H1 (cell line): ENCODE results near the gene MIEF2. TPM values are rescaled to one million over a fixed set of nuclear protein-coding genes. Genes with fewer than 3 reads are reported as not detected.

Experiments
- CTCF ChIA-PET: fragments of 300-600 bp; sonication (Branson Sonifier 250); formaldehyde crosslinking; loops from one replicate; lab custom pipeline; 2021; ENCODE audit not compliant: partially characterized antibody; lab: Charles Lee
- POLR2A ChIA-PET: fragments of 300-600 bp; sonication (Branson Sonifier 250); formaldehyde crosslinking; loops from one replicate; lab custom pipeline; 2021; ENCODE audit warnings: inconsistent platforms; ENCODE audit not compliant: partially characterized antibody; lab: Charles Lee
- DNase-seq, 2 experiments: peaks; one replicate each; pipeline versions ENCODE4 v3.0.0 to v3.0.0-alpha.2; 2010 to 2022; ENCODE audit warnings: low spot score in 2 of 2, low read depth in 1 of 2, mixed read lengths in 1 of 2
- FAIRE-seq: peaks from 2 replicates; lab custom pipeline; 2011; peaks lifted over from hg19 to GRCh38; lab: Jason Lieb, UNC
- H2AFZ ChIP-seq: 2 replicates; pipeline ENCODE4 v1.8.1; 2012; ENCODE audit warnings: low read length, inconsistent platforms
- H2AK5ac ChIP-seq: 2 replicates; pipeline ENCODE4 v1.6.1; 2013; ENCODE audit warnings: low read depth, low read length
- H2BK120ac ChIP-seq: replicated peaks from 2 replicates; pipeline ENCODE3; 2013; ENCODE audit warnings: low read depth, low read length, inconsistent platforms
- H2BK12ac ChIP-seq: 2 replicates; pipeline ENCODE4 v1.6.1; 2013; ENCODE audit warnings: low read depth, low read length
- H2BK15ac ChIP-seq: 2 replicates; pipeline ENCODE4 v1.6.1; 2013; ENCODE audit warnings: low read length
- H2BK20ac ChIP-seq: 2 replicates; pipeline ENCODE4 v1.6.1; 2013; ENCODE audit warnings: low read length
- H2BK5ac ChIP-seq: 2 replicates; pipeline ENCODE4 v1.6.1; 2013; ENCODE audit warnings: low read depth, low read length
- H3K14ac ChIP-seq: 2 replicates; pipeline ENCODE4 v1.6.1; 2013; ENCODE audit warnings: inconsistent platforms; ENCODE audit not compliant: insufficient read length
- H3K18ac ChIP-seq: 2 replicates; pipeline ENCODE4 v1.6.1; 2013; ENCODE audit warnings: low read length; ENCODE audit errors: extremely low read depth
- H3K23ac ChIP-seq: 2 replicates; pipeline ENCODE4 v1.6.1; 2013; ENCODE audit warnings: inconsistent platforms; ENCODE audit not compliant: insufficient read length
- H3K23me2 ChIP-seq: 2 replicates; pipeline ENCODE4 v1.6.1; 2013; ENCODE audit warnings: low read depth, low read length
- H3K27ac ChIP-seq: 2 replicates; pipeline ENCODE4 v1.6.1; 2011; ENCODE audit warnings: low read depth, low read length, inconsistent platforms
- H3K27me3 ChIP-seq, 4 experiments: replicated peaks in 1 of 4; 1 replicate in 1 of 4; 2 replicates in 3 of 4; pipeline versions ENCODE4 v1.6.1 to v1.8.1; 2011 to 2013; ENCODE audit warnings: low read length in 3 of 4, mild to moderate bottlenecking in 3 of 4, inconsistent platforms in 2 of 4, mixed read lengths in 2 of 4, moderate library complexity in 1 of 4; ENCODE audit not compliant: control insufficient read depth in 3 of 4, insufficient read depth in 3 of 4; ENCODE audit errors: extremely low read depth in 1 of 4
- H3K36me3 ChIP-seq, 4 experiments: 2 replicates each; pipeline versions ENCODE4 v1.6.1 to v1.8.1; 2011 to 2013; ENCODE audit warnings: mild to moderate bottlenecking in 4 of 4, low read length in 3 of 4, moderate library complexity in 2 of 4, control low read depth in 1 of 4, inconsistent platforms in 1 of 4; ENCODE audit not compliant: insufficient read depth in 4 of 4, control insufficient read depth in 2 of 4
- H3K4ac ChIP-seq: replicated peaks from 2 replicates; pipeline ENCODE3; 2013; ENCODE audit warnings: low read length, low read depth, mixed read lengths, inconsistent platforms; ENCODE audit not compliant: insufficient read length
- H3K4me1 ChIP-seq, 4 experiments: replicated peaks in 1 of 4; 1 replicate in 1 of 4; 2 replicates in 3 of 4; pipeline versions ENCODE4 v1.6.1 to v1.8.1; 2011 to 2013; ENCODE audit warnings: low read length in 3 of 4, inconsistent platforms in 2 of 4, mixed read lengths in 1 of 4; ENCODE audit not compliant: insufficient read depth in 4 of 4, control insufficient read depth in 3 of 4
- H3K4me2 ChIP-seq, 2 experiments: 2 replicates each; pipeline versions ENCODE4 v1.6.1 to v1.8.1; 2011 to 2013; ENCODE audit warnings: low read depth in 2 of 2, low read length in 2 of 2, control low read depth in 1 of 2, inconsistent platforms in 1 of 2, mild to moderate bottlenecking in 1 of 2; ENCODE audit not compliant: insufficient read depth in 1 of 2
- H3K4me3 ChIP-seq, 4 experiments: fragments of 200-600, 300-600 bp in 1 of 4; sonication (generic), shearing (Covaris generic), sonication (Bioruptor Twin) in 1 of 4; 2 replicates each; pipeline versions ENCODE4 v1.5.1 to v1.8.1; 2011 to 2016; ENCODE audit warnings: low read length in 4 of 4, low read depth in 3 of 4, control low read depth in 2 of 4, inconsistent platforms in 2 of 4, mild to moderate bottlenecking in 2 of 4, mixed read lengths in 1 of 4, moderate library complexity in 1 of 4; ENCODE audit not compliant: insufficient read depth in 2 of 4; ENCODE audit errors: extremely low read depth in 1 of 4
- H3K56ac ChIP-seq: replicated peaks from 2 replicates; pipeline ENCODE3; 2013; ENCODE audit warnings: low read depth, mild to moderate bottlenecking, mixed read lengths, low read length, inconsistent platforms; ENCODE audit not compliant: insufficient read length
- H3K79me1 ChIP-seq: 2 replicates; pipeline ENCODE4 v1.6.1; 2013; ENCODE audit warnings: low read depth, low read length, control low read depth
- H3K79me2 ChIP-seq, 2 experiments: 2 replicates each; pipeline versions ENCODE4 v1.6.1 to v1.8.1; 2012 to 2013; ENCODE audit warnings: low read length in 2 of 2, mild to moderate bottlenecking in 2 of 2, inconsistent platforms in 1 of 2; ENCODE audit not compliant: insufficient read depth in 2 of 2, control insufficient read depth in 1 of 2
- H3K9ac ChIP-seq, 4 experiments: replicated peaks in 1 of 4; 1 replicate in 1 of 4; 2 replicates in 3 of 4; pipeline versions ENCODE4 v1.6.1 to v1.8.1; 2011 to 2013; ENCODE audit warnings: low read depth in 3 of 4, low read length in 3 of 4, control low read depth in 2 of 4, mild to moderate bottlenecking in 2 of 4, moderate library complexity in 2 of 4, inconsistent platforms in 1 of 4; ENCODE audit errors: extremely low read depth in 1 of 4
- H3K9me3 ChIP-seq, 2 experiments: 2 replicates each; pipeline versions ENCODE4 v1.6.1 to v1.8.1; 2012 to 2013; ENCODE audit warnings: mild to moderate bottlenecking in 2 of 2, moderate library complexity in 2 of 2, control low read depth in 1 of 2, inconsistent platforms in 1 of 2, low read depth in 1 of 2, low read length in 1 of 2, mixed read lengths in 1 of 2; ENCODE audit not compliant: insufficient read depth in 2 of 2
- H4K20me1 ChIP-seq, 2 experiments: replicated peaks in 1 of 2; 2 replicates each; pipeline versions ENCODE3 to v1.8.1; 2011 to 2013; ENCODE audit warnings: inconsistent platforms in 2 of 2, low read length in 2 of 2, mild to moderate bottlenecking in 1 of 2; ENCODE audit not compliant: insufficient read depth in 2 of 2, control insufficient read depth in 1 of 2
- H4K5ac ChIP-seq: 2 replicates; pipeline ENCODE4 v1.6.1; 2013; ENCODE audit warnings: low read length, low read depth, mixed read lengths, inconsistent platforms; ENCODE audit not compliant: insufficient read length
- H4K8ac ChIP-seq: 2 replicates; pipeline ENCODE4 v1.8.0; 2013; ENCODE audit warnings: mild to moderate bottlenecking, moderate library complexity, low read length, inconsistent platforms; ENCODE audit not compliant: insufficient read depth; ENCODE audit errors: extremely low read depth
- H4K91ac ChIP-seq: replicated peaks from 2 replicates; pipeline ENCODE3; 2013; ENCODE audit warnings: low read length, mixed read lengths, inconsistent platforms; ENCODE audit not compliant: insufficient read length
- EP300 ChIP-seq, 2 experiments: IDR thresholded peaks; 1 replicate in 1 of 2; 2 replicates in 1 of 2; pipeline ENCODE4 v1.6.1; 2011 to 2012; ENCODE audit warnings: low read depth in 2 of 2, low read length in 2 of 2, mild to moderate bottlenecking in 2 of 2, borderline replicate concordance in 1 of 2, inconsistent platforms in 1 of 2, moderate library complexity in 1 of 2
- EZH2 ChIP-seq: fragments of 200-600 bp; sonication (generic); IDR thresholded peaks from 2 replicates; pipeline ENCODE4 v1.7.1; 2012; ENCODE audit warnings: low read depth, mild to moderate bottlenecking, moderate library complexity, low read length, inconsistent platforms; ENCODE audit not compliant: severe bottlenecking
- GABPA ChIP-seq: IDR thresholded peaks from 2 replicates; pipeline ENCODE4 v1.6.1; 2011; ENCODE audit warnings: mild to moderate bottlenecking, low read length, moderate library complexity, borderline replicate concordance; ENCODE audit not compliant: insufficient read depth
- KDM5A ChIP-seq: fragments of 200-600 bp; IDR thresholded peaks from 2 replicates; pipeline ENCODE4 v1.7.1; 2012; ENCODE audit warnings: mild to moderate bottlenecking, low read length, inconsistent platforms, mixed read lengths
- TBP ChIP-seq: IDR thresholded peaks from 2 replicates; pipeline ENCODE4 v1.6.1; 2011; ENCODE audit warnings: low read depth, low read length, improper control_type of control experiment
- WGBS, 2 experiments: shearing (Covaris generic) in 1 of 2; methylation state at CpG; one replicate each; pipeline versions ENCODE4 v1.1.6 to v1.1.7; 2013 to 2015; ENCODE audit warnings: low lambda C conversion rate in 2 of 2, mixed read lengths in 2 of 2, inconsistent platforms in 1 of 2, low coverage in 1 of 2, missing lambda C conversion rate in 1 of 2; ENCODE audit not compliant: insufficient replicate concordance in 2 of 2, insufficient coverage in 1 of 2, insufficient read length in 1 of 2; ENCODE audit errors: extremely low coverage in 1 of 2, missing lambda C conversion rate in 1 of 2; 5-methylcytosine and 5-hydroxymethylcytosine counted together
- long read RNA-seq, 2 experiments: library from RNA in 1 of 2; library from capped mRNA in 1 of 2; stranded (forward); transcript quantifications; one replicate each; pipeline ENCODE4 v2.0.0, GENCODE V29; 2021; ENCODE audit warnings: inconsistent platforms in 1 of 2
- polyA minus RNA-seq, 3 experiments: library from RNA; depleted of rRNA, polyadenylated mRNA; stranded (reverse); fragments of >200 nt; gene quantifications; 1 replicate in 2 of 3; 2 replicates in 1 of 3; pipeline ENCODE4 v1.2.3, GENCODE V29; 2011
- polyA plus RNA-seq, 7 experiments: library from polyadenylated mRNA; depleted of rRNA in 3 of 7; stranded (reverse) in 5 of 7; unstranded in 2 of 7; fragments of >200 nt in 5 of 7; fragments of 200-250 nt in 2 of 7; gene quantifications; 1 replicate in 5 of 7; 2 replicates in 1 of 7; 4 replicates in 1 of 7; pipeline versions ENCODE4 v1.2.1 to v1.2.3, GENCODE V29; 2011 to 2013; ENCODE audit warnings: missing spikeins in 2 of 7, mixed read lengths in 2 of 7
- total RNA-seq: library from RNA; stranded (reverse); fragmentation: NEBNext Ultra II Directional; extraction: Animal tissue kit (Norgen Biotek cat#: 25700); gene quantifications from 2 replicates; pipeline ENCODE4 v1.2.1, GENCODE V29; 2021

The MIEF2 gene, protein sequence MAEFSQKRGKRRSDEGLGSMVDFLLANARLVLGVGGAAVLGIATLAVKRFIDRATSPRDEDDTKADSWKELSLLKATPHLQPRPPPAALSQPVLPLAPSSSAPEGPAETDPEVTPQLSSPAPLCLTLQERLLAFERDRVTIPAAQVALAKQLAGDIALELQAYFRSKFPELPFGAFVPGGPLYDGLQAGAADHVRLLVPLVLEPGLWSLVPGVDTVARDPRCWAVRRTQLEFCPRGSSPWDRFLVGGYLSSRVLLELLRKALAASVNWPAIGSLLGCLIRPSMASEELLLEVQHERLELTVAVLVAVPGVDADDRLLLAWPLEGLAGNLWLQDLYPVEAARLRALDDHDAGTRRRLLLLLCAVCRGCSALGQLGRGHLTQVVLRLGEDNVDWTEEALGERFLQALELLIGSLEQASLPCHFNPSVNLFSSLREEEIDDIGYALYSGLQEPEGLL
- total RNA-seq (9.9 and 12.4 TPM in 2 replicates), polyA plus RNA-seq (2011; rRNA removed) (24.9 and 39.6 TPM in 2 replicates), polyA minus RNA-seq (2011; rRNA and poly(A)+ RNA removed) (10.8 and 14.9 TPM in 2 replicates)
- polyA plus RNA-seq (2011; cell fraction: cytosol; rRNA removed), result 25.9 TPM
- polyA plus RNA-seq (2011; cell fraction: nucleus; rRNA removed), result 28.3 TPM
- polyA plus RNA-seq (2012, experiment 1 of 2), result 6.3 to 11.5 TPM (median 11.1 TPM) in 4 replicates
- 9.9 TPM for polyA plus RNA-seq (2012, experiment 2 of 2)
- polyA plus RNA-seq (2013, experiment 1 of 2), result 4.7 TPM
- polyA plus RNA-seq (2013, experiment 2 of 2), result 4.4 TPM
- 20.9 TPM for polyA minus RNA-seq (2011; cell fraction: cytosol; rRNA and poly(A)+ RNA removed)
- 23.0 TPM for polyA minus RNA-seq (2011; cell fraction: nucleus; rRNA and poly(A)+ RNA removed)
- long read RNA-seq, experiment 1, partial matches to known transcripts, result 0 of 2 reads
- long read RNA-seq, experiment 1, other reads (novel, unspliced or antisense), result 0 of 2 reads
- long read RNA-seq, experiment 2, result 0 reads

DNA sequence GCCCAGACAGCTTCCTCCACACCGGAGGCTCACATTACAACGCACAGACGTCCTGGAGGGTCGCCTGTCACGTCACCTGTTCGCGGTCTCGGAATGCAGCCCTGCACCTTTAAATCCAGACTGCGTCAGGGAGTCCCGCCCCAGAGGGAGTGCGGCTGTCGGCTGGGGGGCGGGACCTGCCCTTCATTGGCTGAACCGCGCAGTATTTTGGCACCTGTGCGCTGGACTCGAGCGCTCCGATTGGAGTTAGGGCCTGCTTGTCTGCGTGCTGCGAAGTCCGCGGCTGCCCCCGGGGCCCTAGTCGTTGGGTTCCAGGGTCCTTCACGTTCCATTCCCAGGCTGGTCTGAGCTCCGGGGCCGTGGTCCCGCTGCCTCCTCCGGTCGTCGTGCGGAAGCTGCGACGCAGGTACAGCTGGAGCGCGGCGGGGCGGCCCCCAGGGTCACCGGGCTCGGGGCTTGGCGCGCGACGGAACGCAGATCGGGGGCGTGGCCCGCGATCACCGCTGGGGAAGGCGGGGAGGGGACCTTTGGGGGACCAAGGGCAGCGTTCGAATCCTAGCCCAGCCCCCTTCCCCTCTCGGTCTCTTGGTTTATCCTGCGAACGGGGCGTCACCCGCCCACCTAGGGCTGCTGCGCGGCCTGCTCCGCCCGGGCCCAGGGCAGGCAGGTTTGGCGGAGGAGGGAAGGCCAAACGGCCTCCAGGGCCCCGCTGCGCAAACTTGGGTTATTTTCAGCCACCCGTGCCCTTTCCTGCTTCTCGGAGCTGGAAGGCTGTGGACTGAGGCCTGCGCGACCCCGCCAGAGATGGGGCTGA lies at the start of gene MIEF2:
Gene MIEF2 (plus strand): TSS at position 331 of the 814 bp plus-strand sequence. CDS start 2,059 bp downstream, outside the sequence.
- Histone ChIP-seq H2BK20ac (no peak within 1 kb of the TSS), H3K9ac (peak within 1 kb of the TSS; percentile 59 to 79 (median 70)), H4K91ac (no peak within 1 kb of the TSS), H2BK12ac (0 out of 2 replicates have a peak within 1 kb of the TSS, but pooled peaks have one; percentile 0), H3K56ac (peak within 1 kb of the TSS; percentile 92), H2BK5ac (peak within 1 kb of the TSS; percentile 97), H3K27me3 (no peaks in the 10 kb centered on the region), H3K79me1 (peaks cover 15% of the 10 kb centered on the region), H4K8ac (peak within 1 kb of the TSS; percentile 86), H3K4ac (peak within 1 kb of the TSS; percentile 2), H4K20me1 (peaks cover 4 to 9% of the 10 kb centered on the region in 2 experiments), H3K4me1 (peaks cover 4 to 37% (median 20%) of the 10 kb centered on the region in 4 experiments), H3K79me2 (peaks cover 0 to 24% of the 10 kb centered on the region in 2 experiments; a peak in 1 of 4 replicates), H4K5ac (peak within 1 kb of the TSS; percentile 99), H3K27ac (peak within 1 kb of the TSS; percentile 90; the same call in 1 of the 2 replicates), H3K9me3 (no peaks in the 10 kb centered on the region), H3K4me3 (peak within 1 kb of the TSS; percentile 76 to 88 (median 84)), H3K23ac (no peak within 1 kb of the TSS), H2BK15ac (peak within 1 kb of the TSS; percentile 81; the same call in 1 of the 2 replicates), H3K36me3 (peaks cover 3 to 28% (median 11%) of the 10 kb centered on the region in 4 experiments; a peak in 7 of 8 replicates), H2AFZ (peak within 1 kb of the TSS; percentile 61), H3K23me2 (peaks cover 14% of the 10 kb centered on the region), H2BK120ac (no peak within 1 kb of the TSS), H3K4me2 (peak within 1 kb of the TSS; percentile 64 to 79), H3K18ac (peak within 1 kb of the TSS; percentile 99), H3K14ac (no peak within 1 kb of the TSS), H2AK5ac (no peak within 1 kb of the TSS)
- peak; percentile 84 for FAIRE-seq
- ChIA-PET POLR2A (interaction anchor here (0.9 to 11.5 kb wide), 12 partner anchors 12 to 102 kb away, joined by 3 to 171 read pairs (median 4); partner anchors contain the start of gene SHMT1), CTCF (interaction anchor here (0.8 to 5.4 kb wide), 6 partner anchors 10 to 119 kb away, joined by 3 to 30 read pairs (median 4); no protein-coding TSS in a partner anchor)
- peak; percentile 91 to 94 for DNase-seq
- WGBS, 2 experiments, result 1% methylated on average over 61 of the region's 72 CpGs; no CpG with 5 or more reads in 1 of the 2 experiments
- TF ChIP-seq KDM5A, result no peak
- TF ChIP-seq EZH2, result no peak
- peak in 1 of 2 experiments; percentile 23; a peak in 1 of 3 replicates for TF ChIP-seq EP300 (IDR thresholded peaks at IDR 0.05; ENCODE audit: borderline replicate concordance in 1 of 2, low read depth in 2 of 2, low read length in 2 of 2)
- peak; percentile 79 for TF ChIP-seq TBP
- TF ChIP-seq GABPA, result no peak
